Measurements from ENCODE around the gene PDIA3.
"Not testable (repeated sequence)": the region's sequence is repeated elsewhere in the genome, so short reads cannot be mapped to it uniquely, and the experiment has no call there.

Gene PDIA3

GRCh38 chr15:43746245-43746902 is at the start of gene PDIA3:
Gene PDIA3 (plus strand): TSS chr15:43746438. CDS start chr15:43746540, 102 bp downstream.
- peak; percentile 89 for DNase-seq

GRCh38 chr15:43702174-43702573 is 44.1 kb upstream of the PDIA3 start:
- no peak for DNase-seq

GRCh38 chr15:43702701-43703424 is 43.4 kb upstream of the PDIA3 start:
- no peak for DNase-seq

GRCh38 chr15:43710431-43711131 is 35.7 kb upstream of the PDIA3 start:
- DNase-seq: not testable (repeated sequence)

- no peak for DNase-seq
Observed at GRCh38 chr15:43723151-43723550, 23.1 kb upstream of the PDIA3 start.

- not testable (repeated sequence) for DNase-seq
Observed at GRCh38 chr15:43726306-43726705, 19.9 kb upstream of the PDIA3 start.

GRCh38 chr15:43728053-43728725 is 18.0 kb upstream of the PDIA3 start:
- DNase-seq: not testable (repeated sequence)

- DNase-seq: no peak
Observed at GRCh38 chr15:43735416-43735815, 10.8 kb upstream of the PDIA3 start.

GRCh38 chr15:43746903-43747309 is 668 bp downstream of the PDIA3 start:
- not testable (repeated sequence) for DNase-seq

- no peak for DNase-seq
Observed at GRCh38 chr15:43748376-43748775, 2.1 kb downstream of the PDIA3 start.

- DNase-seq: no peak
Observed at GRCh38 chr15:43749690-43750345, 3.6 kb downstream of the PDIA3 start.

GRCh38 chr15:43751885-43752284 is 5.6 kb downstream of the PDIA3 start:
- no peak for DNase-seq

- no peak for DNase-seq
Observed at GRCh38 chr15:43762824-43763223, 16.6 kb downstream of the PDIA3 start.

- DNase-seq: no peak
Observed at GRCh38 chr15:43763819-43764446, 17.7 kb downstream of the PDIA3 start.

GRCh38 chr15:43769584-43770228 is 23.5 kb downstream of the PDIA3 start:
- DNase-seq: peak; percentile 57

- DNase-seq: no peak
Observed at GRCh38 chr15:43771816-43772215, 25.6 kb downstream of the PDIA3 start.

GRCh38 chr15:43772624-43773023 is 26.4 kb downstream of the PDIA3 start:
- DNase-seq: no peak

GRCh38 chr15:43774062-43774461 is 27.8 kb downstream of the PDIA3 start:
- no peak for DNase-seq

- DNase-seq: no peak
Observed at GRCh38 chr15:43775411-43775965, 29.2 kb downstream of the PDIA3 start.

GRCh38 chr15:43776101-43776717 is 30.0 kb downstream of the PDIA3 start:
- DNase-seq: peak; percentile 36

Data from activated CD4-positive, CD25-positive, alpha-beta regulatory T cell treated with anti-CD3 and anti-CD28 coated beads, Interleukin-2, amount 50 U/mL, for 72 hours (primary cell).